Stimulated activated naive CD8-positive, alpha-beta T cell treated with anti-CD3 and anti-CD28 coated beads, Interleukin-15, Interleukin-2, amounts not matched to agents 100 ng/mL and 50 ng/mL, for 24 hours (primary cell): ENCODE results near the gene UVSSA.

Experiments
- H3K27ac Mint-ChIP-seq: one replicate; pipeline ENCODE4 v1.8.0; 2021; ENCODE audit warnings: mild to moderate bottlenecking, mixed read lengths
- H3K27me3 Mint-ChIP-seq: one replicate; pipeline ENCODE4 v1.8.0; 2021; ENCODE audit warnings: mixed read lengths
- H3K36me3 Mint-ChIP-seq: one replicate; pipeline ENCODE4 v1.8.0; 2021; ENCODE audit warnings: low read depth, mixed read lengths
- H3K4me1 Mint-ChIP-seq: one replicate; pipeline ENCODE4 v1.8.0; 2021; ENCODE audit warnings: low read depth, mixed read lengths
- H3K4me3 Mint-ChIP-seq: one replicate; pipeline ENCODE4 v1.8.0; 2021; ENCODE audit warnings: mild to moderate bottlenecking, mixed read lengths
- H3K9me3 Mint-ChIP-seq: one replicate; pipeline ENCODE4 v1.8.0; 2021; ENCODE audit warnings: mixed read lengths

UVSSA gene

DNA sequence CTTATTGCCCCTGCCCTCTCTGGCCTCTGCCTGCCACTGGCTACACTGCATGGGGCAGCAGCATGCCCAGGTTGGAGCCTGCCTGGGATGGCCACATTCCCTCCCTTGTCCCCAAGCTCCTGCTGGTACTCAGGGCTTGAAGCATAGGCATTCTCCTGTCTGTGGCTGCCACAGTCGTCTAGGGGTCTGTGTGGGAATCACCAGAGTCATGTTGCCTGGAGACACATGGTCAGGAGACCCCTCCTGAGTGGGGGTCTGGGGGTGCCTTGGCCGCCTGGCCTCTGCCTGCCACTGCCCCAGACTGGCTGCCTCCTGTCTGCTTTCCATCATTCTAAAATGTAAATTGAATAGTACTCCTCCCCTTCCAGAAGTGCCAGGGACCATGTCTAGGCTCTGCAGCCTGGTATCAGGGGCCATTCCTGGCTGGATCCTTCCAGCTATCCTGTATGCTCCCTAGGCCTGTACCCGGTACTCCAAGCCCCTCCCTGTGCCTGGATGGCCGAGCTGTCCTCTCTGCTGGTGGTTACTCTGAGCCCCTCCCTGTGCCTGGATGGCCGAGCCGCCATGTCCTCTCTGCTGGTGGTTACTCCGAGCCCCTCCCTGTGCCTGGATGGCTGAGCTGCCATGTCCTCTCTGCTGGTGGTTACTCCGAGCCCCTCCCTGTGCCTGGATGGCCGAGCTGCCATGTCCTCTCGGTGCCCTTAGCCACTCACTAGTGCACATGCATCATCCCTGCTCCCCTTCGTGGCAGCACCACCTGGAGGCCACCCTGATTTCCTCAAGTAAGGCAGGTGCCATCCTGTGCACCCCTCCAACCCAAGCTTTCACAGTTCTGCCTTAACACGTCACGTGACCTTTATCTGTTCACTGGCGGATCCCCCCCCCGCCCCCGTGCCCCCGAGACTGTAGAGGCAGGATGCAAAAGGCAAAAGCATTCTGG is 64.7 kb downstream of the UVSSA start:
- peaks cover 11% of the 10 kb centered on the region for H3K4me1 Mint-ChIP-seq
- H3K9me3 Mint-ChIP-seq, result no peaks in the 10 kb centered on the region
- peaks cover 77% of the 10 kb centered on the region for H3K27me3 Mint-ChIP-seq
- H3K36me3 Mint-ChIP-seq, result no peaks in the 10 kb centered on the region
- H3K27ac Mint-ChIP-seq, result no peak overlapping the region
- no peak overlapping the region for H3K4me3 Mint-ChIP-seq

DNA sequence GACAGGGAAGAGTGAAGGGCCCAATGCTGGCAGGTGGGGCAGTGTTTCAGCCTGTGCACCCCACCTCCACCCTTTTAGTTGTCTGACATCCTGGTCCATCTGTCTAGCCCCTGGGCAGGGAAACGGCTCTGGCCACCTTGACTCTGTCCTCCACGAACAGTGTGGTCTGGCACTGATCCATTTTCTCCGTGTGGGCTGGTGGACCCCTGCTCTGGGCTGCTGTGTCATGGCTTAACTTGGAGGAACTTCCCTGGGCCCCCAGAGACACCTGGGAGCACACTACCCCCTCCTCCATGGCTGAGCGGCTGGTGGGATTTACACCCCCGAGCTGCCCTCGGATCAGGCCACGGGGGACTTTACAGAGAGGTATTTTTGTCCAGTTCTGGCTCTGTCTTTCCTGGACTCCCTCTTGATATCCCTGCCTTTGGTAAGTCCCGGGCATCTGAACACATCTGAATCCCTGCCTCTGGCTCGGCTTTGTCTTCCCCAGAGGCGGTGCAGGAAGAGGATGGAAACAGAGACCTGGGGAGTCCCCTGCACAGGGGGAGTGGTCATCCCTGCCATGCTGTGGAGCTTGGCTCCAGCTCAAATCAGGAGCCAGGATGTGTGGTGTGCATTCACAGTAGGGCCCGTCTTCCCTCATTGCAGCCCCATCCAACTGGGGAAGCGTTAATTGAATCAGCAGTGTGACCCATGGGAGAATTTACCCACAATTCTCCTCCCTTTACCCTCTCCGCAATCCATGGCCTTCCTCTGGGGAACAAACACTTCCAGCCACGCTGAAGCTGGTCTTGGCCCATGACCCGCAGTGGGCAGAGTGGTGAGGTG is 65.6 kb downstream of the UVSSA start:
- Mint-ChIP-seq H3K36me3 (no peaks in the 10 kb centered on the region), H3K4me1 (peaks cover 8% of the 10 kb centered on the region), H3K4me3 (no peak overlapping the region), H3K27me3 (peaks cover 71% of the 10 kb centered on the region), H3K9me3 (no peaks in the 10 kb centered on the region), H3K27ac (no peak overlapping the region)

GRCh38 chr4:1413204-1413663 is 66.2 kb downstream of the UVSSA start:
- peaks cover 8% of the 10 kb centered on the region for H3K4me1 Mint-ChIP-seq
- H3K4me3 Mint-ChIP-seq, result no peak overlapping the region
- H3K36me3 Mint-ChIP-seq, result no peaks in the 10 kb centered on the region
- peaks cover 66% of the 10 kb centered on the region for H3K27me3 Mint-ChIP-seq
- H3K27ac Mint-ChIP-seq, result no peak overlapping the region
- no peaks in the 10 kb centered on the region for H3K9me3 Mint-ChIP-seq

GRCh38 chr4:1413687-1414479 is 66.9 kb downstream of the UVSSA start:
- H3K27me3 Mint-ChIP-seq, result peaks cover 60% of the 10 kb centered on the region

DNA sequence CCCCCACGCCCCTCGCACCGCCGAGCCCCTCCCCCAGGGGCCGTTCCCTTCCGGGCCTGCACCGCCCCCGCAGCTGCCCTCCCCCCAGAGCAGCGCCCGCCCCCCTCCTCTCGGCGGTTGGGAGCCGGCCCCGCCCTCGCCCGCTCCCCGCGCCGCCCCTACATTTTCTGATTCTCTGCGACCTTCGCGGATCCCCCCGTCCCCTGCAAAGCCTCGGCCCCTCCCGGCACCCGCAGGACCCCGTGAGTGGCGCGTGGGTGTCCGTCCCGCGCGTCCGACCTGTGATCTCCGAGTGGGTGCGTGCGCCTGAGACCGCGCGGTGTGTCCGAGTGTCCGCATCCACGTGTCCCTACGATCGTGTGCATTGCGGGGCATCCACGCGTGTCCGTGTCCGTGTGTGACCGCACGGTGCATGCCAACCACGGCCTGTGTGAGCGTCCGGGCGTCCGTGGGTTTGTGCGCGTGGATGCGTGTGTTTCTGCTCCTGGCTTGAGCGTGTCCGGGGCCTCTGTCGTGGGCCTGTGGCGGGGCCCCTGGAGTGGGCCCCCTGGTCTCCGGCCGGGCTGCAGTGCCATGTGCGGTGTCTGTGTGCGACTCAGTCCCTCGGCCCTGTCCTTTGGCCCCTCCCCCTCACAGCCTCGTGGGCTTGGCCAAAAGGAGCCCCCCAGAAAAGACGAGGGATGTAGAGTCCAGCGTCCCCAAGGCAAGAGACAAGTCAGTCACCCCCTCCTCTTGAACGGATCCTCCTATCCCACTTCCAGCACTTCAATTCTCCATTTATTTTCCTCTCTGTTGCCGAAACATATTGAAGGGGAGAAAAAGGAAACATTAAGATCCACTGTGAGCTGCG is 68.0 kb downstream of the UVSSA start:
- H3K27me3 Mint-ChIP-seq, result peaks cover 52% of the 10 kb centered on the region
- H3K9me3 Mint-ChIP-seq, result no peaks in the 10 kb centered on the region
- H3K27ac Mint-ChIP-seq, result no peak overlapping the region
- H3K36me3 Mint-ChIP-seq, result no peaks in the 10 kb centered on the region
- peaks cover 4% of the 10 kb centered on the region for H3K4me1 Mint-ChIP-seq
- no peak overlapping the region for H3K4me3 Mint-ChIP-seq

More at GRCh38 chr4:1413687-1414479, 66.9 kb downstream of the UVSSA start:
- Mint-ChIP-seq H3K27ac (no peak overlapping the region), H3K4me1 (peaks cover 4% of the 10 kb centered on the region), H3K9me3 (no peaks in the 10 kb centered on the region), H3K36me3 (no peaks in the 10 kb centered on the region), H3K4me3 (no peak overlapping the region)

- Mint-ChIP-seq H3K27me3 (peaks cover 53% of the 10 kb centered on the region), H3K27ac (no peak overlapping the region), H3K4me1 (peaks cover 4% of the 10 kb centered on the region), H3K9me3 (no peaks in the 10 kb centered on the region), H3K4me3 (no peak overlapping the region), H3K36me3 (no peaks in the 10 kb centered on the region)
Measured at GRCh38 chr4:1415681-1415981, 68.6 kb downstream of the UVSSA start.

DNA sequence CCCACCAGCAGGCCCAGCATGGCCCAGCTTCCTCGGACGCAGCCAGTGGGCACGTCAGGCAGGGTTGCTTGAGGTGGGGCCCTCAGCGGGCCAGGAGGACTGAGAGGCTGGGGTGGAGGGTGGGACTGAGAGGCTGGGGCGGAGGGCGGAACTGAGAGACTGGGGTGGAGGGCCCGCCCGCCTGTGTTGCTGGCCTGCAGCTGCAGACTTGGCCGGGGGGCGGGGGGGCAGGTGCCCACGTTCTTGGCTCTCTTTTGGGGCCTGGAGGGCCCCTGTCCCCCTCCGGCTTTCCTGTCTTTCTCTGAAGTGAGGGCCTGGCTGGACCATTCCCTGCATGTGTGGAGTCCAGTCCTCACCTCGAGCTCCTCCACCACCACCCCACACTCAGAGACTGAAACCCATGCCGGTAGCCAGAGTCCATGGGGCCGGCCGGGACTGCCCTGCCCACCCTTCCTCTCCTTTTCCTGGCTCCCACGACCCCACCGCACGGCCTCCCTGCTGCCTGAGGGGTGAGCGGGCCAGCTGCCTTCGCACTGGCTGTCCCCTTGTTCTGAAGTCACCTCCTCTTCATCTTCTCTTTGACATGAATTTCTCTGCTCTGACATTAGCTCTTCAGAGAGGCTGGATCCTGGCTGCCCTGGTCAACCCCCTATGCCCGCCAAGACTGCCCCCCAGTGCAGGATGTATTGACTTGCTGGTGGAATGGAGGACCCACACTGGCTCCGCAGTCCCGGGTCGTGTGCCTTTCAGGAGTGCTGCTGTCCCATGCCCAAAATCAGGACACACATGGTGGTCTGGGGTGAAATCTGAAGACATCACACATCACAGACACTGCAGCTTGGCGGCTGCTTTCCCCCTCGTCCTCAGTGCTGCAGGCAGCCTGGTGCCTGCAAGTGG is 69.3 kb downstream of the UVSSA start:
- Mint-ChIP-seq H3K9me3 (no peaks in the 10 kb centered on the region), H3K4me1 (peaks cover 4% of the 10 kb centered on the region), H3K27me3 (peaks cover 53% of the 10 kb centered on the region), H3K36me3 (no peaks in the 10 kb centered on the region), H3K27ac (no peak overlapping the region), H3K4me3 (no peak overlapping the region)

DNA sequence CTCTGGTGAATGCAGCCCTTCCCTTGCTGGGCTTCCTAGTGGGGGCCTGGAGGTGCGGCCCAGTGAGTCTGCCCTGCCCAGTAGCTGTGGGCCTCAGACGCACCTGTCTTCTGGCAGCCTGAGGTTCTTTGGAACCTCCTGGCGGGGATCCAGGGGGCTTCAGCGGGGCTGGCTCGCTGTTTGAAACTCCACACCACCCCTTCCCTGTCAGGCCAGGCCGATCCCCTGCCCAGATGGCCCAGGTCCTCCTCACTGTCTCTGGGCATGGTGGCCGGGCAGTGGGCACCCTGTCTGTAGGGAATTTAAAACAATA is 69.9 kb downstream of the UVSSA start:
- H3K36me3 Mint-ChIP-seq, result no peaks in the 10 kb centered on the region
- no peak overlapping the region for H3K4me3 Mint-ChIP-seq
- H3K27me3 Mint-ChIP-seq, result peaks cover 50% of the 10 kb centered on the region
- H3K9me3 Mint-ChIP-seq, result no peaks in the 10 kb centered on the region
- H3K27ac Mint-ChIP-seq, result no peak overlapping the region
- peaks cover 4% of the 10 kb centered on the region for H3K4me1 Mint-ChIP-seq

GRCh38 chr4:1417522-1418390 is 70.7 kb downstream of the UVSSA start:
- Mint-ChIP-seq H3K27me3 (peaks cover 48% of the 10 kb centered on the region), H3K27ac (no peak overlapping the region), H3K4me3 (no peak overlapping the region), H3K9me3 (no peaks in the 10 kb centered on the region), H3K4me1 (peaks cover 4% of the 10 kb centered on the region), H3K36me3 (no peaks in the 10 kb centered on the region)

DNA sequence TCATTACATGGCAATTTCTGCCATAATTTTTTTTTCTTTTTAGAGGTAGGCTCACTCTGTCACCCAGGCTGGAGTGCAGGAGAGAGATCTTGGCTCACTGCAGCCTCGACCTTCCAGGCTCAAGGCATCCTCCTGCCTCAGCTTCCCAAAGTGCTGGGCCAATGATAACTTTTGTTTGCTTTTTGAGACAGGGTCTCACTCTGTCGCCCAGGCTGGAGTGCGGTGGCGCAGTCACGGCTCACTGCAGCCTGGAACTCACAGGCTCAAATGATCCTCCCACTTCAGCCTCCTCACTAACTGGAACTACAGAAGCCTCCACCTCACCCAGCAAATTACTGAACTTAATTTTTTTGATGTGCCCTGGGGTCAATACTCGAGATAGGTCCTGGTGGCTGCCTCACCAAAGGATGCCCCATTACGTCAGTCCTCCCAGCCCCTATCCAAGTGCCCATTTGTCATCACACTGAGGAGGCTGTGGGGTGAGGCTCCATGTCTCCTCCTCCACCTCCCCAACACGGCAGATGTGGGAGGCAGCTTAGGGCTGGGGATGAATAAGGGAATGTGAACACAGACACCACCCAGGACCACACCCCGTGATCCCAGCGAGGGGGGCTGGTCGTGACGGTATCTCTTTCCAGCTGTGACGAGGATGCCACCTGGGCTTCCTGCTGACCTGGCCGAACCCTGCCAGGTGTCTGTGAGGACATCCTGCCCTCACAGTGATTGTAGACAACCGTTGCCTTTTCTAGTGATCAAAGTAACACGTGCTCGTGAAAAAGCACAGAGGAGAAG is 71.7 kb downstream of the UVSSA start:
- no peak overlapping the region for H3K27ac Mint-ChIP-seq
- no peak overlapping the region for H3K4me3 Mint-ChIP-seq
- H3K9me3 Mint-ChIP-seq, result no peaks in the 10 kb centered on the region
- peaks cover 44% of the 10 kb centered on the region for H3K27me3 Mint-ChIP-seq
- H3K36me3 Mint-ChIP-seq, result no peaks in the 10 kb centered on the region
- peaks cover 4% of the 10 kb centered on the region for H3K4me1 Mint-ChIP-seq

GRCh38 chr4:1419708-1420107 is 72.7 kb downstream of the UVSSA start:
- H3K4me3 Mint-ChIP-seq, result no peak overlapping the region
- H3K9me3 Mint-ChIP-seq, result no peaks in the 10 kb centered on the region
- no peak overlapping the region for H3K27ac Mint-ChIP-seq
- peaks cover 4% of the 10 kb centered on the region for H3K4me1 Mint-ChIP-seq
- H3K27me3 Mint-ChIP-seq, result peaks cover 47% of the 10 kb centered on the region
- no peaks in the 10 kb centered on the region for H3K36me3 Mint-ChIP-seq

DNA sequence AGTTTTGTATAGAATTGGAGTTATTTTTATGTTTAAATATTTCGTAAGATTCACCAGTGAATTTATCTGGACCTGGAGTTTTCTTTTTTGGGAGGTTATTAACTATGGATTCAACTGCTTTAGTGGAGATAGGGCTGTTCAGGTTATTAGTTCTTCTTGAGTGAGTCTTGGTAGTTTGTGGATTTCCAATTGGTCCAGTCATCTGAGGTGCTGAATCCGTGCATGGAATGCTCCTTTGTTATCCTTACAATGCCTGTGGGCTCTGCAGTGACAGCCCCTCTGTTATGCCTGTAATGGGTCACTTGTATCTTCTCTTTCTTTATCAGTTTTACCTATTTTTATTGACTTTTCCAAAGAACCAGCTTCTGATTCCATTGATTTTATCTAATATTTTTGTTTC is 74.6 kb downstream of the UVSSA start:
- H3K36me3 Mint-ChIP-seq, result no peaks in the 10 kb centered on the region
- no peak overlapping the region for H3K27ac Mint-ChIP-seq
- no peak overlapping the region for H3K4me3 Mint-ChIP-seq
- H3K4me1 Mint-ChIP-seq, result no peaks in the 10 kb centered on the region
- H3K9me3 Mint-ChIP-seq, result no peaks in the 10 kb centered on the region
- peaks cover 40% of the 10 kb centered on the region for H3K27me3 Mint-ChIP-seq
